ENCODE results near the gene PEAR1. TPM values are rescaled to one million over a fixed set of nuclear protein-coding genes. Genes with fewer than 3 reads are reported as not detected.
A peak's percentile ranks its signal among the peaks of the same experiment; 100 is the strongest.

The PEAR1 gene, protein sequence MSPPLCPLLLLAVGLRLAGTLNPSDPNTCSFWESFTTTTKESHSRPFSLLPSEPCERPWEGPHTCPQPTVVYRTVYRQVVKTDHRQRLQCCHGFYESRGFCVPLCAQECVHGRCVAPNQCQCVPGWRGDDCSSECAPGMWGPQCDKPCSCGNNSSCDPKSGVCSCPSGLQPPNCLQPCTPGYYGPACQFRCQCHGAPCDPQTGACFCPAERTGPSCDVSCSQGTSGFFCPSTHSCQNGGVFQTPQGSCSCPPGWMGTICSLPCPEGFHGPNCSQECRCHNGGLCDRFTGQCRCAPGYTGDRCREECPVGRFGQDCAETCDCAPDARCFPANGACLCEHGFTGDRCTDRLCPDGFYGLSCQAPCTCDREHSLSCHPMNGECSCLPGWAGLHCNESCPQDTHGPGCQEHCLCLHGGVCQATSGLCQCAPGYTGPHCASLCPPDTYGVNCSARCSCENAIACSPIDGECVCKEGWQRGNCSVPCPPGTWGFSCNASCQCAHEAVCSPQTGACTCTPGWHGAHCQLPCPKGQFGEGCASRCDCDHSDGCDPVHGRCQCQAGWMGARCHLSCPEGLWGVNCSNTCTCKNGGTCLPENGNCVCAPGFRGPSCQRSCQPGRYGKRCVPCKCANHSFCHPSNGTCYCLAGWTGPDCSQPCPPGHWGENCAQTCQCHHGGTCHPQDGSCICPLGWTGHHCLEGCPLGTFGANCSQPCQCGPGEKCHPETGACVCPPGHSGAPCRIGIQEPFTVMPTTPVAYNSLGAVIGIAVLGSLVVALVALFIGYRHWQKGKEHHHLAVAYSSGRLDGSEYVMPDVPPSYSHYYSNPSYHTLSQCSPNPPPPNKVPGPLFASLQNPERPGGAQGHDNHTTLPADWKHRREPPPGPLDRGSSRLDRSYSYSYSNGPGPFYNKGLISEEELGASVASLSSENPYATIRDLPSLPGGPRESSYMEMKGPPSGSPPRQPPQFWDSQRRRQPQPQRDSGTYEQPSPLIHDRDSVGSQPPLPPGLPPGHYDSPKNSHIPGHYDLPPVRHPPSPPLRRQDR
- total RNA-seq = not detected

DNA sequence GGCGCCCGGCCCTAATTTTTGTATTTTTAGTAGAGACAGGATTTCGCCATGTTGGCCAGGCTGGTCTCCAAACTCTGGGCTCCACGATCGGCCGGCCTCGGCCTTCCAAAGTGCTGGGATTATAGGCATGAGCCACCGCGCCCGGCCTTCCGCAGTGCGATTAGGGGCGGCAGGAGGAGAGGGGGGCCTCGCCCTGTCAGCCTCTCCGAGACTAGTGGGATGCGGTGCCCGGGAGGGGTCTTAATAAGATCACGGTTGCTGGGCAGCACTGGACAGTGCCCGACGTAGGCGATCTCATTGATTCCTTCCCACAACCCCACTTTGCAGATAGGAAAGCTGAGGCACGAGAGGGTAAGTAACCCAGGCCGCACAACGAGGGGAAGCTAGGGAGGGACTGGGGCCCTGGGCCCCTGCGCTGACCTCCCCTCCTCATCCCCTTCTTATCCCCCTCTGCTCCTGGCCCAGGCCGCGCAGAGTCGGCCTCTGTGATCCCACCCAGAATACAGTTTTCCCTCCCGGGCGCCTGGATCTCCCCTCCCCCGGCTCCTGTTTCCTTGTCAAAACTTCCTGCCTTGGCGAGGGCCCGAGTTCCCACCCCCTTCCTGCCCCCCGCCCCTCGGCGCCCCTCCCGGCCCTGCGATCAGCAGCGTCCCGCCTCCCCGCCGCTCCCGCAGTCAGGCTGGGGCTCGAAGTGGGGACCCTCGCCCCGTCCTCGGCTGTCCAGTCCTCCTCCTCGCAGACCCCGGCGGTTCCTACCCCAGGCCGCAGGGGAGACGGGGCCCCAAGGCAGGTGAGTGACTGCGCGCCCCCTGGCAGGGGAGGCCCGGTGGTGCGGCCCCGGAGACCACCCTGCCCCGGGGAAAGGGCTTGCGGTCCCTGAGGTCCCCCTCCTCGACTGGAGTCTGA lies at the start of gene PEAR1:
Gene PEAR1 (plus strand): TSS at position 671 of the 906 bp plus-strand sequence. CDS start 10,209 bp downstream, outside the sequence.
- peak within 1 kb of the TSS; percentile 58 for H3K4me3 Mint-ChIP-seq
- no peaks in the 10 kb centered on the region for H3K36me3 Mint-ChIP-seq (ENCODE audit: low read depth)
- ATAC-seq (replicated peaks) = no peak
- H3K27me3 Mint-ChIP-seq = peaks cover 30% of the 10 kb centered on the region
- H3K9me3 Mint-ChIP-seq = no peaks in the 10 kb centered on the region
- no peak within 1 kb of the TSS for H3K27ac Mint-ChIP-seq
- H3K4me1 Mint-ChIP-seq = peaks cover 1% of the 10 kb centered on the region

DNA sequence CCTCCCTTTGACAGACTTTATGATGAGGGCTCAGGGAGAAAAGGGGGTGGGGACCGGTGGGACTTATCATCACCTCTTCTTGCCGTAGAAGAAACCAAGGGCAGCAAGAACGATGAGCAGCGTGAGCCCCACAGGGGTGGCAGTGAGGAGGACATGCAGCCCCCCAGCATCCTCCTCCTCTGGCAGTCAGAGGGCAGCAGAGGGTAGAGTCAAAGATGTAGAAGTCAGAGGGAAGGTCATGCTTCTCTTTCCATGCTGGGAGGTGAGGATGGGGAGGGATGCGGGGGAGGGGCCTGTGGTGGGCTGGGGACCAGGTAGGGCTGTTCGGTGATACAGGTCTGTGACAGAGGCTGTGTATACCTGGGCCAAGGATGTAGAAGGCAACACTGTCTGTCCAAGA lies 49.4 kb upstream of the PEAR1 start:
- Mint-ChIP-seq H3K4me1 (peaks cover 6% of the 10 kb centered on the region), H3K27ac (no peak overlapping the region), H3K4me3 (peak overlapping the region; percentile 51), H3K27me3 (peaks cover 26% of the 10 kb centered on the region), H3K36me3 (ENCODE audit: low read depth) (no peaks in the 10 kb centered on the region), H3K9me3 (no peaks in the 10 kb centered on the region)
- no peak for ATAC-seq (replicated peaks)

DNA sequence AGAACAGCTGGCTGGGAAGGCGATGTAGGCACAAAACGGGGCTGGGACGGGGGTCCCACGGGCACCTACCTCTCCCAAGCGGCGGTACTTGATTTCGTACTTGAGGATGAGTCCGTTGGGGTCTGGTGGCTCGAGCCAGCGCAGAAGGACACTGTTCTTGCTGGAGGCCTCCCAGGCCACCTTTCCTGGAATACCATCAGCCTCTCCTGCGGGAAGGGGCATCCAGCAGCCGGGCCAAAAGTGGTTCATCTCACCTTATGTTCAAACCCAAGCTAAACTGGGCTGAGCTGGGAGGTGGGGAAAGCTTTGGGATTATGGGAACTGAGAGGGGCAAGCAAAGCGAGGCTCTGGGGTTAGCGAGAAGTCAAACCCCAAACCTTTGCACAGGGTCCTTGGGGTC lies 48.9 kb upstream of the PEAR1 start:
- no peak for ATAC-seq (replicated peaks)
- Mint-ChIP-seq H3K4me1 (peaks cover 6% of the 10 kb centered on the region), H3K27ac (no peak overlapping the region), H3K9me3 (no peaks in the 10 kb centered on the region), H3K36me3 (ENCODE audit: low read depth) (no peaks in the 10 kb centered on the region), H3K27me3 (peaks cover 25% of the 10 kb centered on the region), H3K4me3 (peak overlapping the region; percentile 51)

DNA sequence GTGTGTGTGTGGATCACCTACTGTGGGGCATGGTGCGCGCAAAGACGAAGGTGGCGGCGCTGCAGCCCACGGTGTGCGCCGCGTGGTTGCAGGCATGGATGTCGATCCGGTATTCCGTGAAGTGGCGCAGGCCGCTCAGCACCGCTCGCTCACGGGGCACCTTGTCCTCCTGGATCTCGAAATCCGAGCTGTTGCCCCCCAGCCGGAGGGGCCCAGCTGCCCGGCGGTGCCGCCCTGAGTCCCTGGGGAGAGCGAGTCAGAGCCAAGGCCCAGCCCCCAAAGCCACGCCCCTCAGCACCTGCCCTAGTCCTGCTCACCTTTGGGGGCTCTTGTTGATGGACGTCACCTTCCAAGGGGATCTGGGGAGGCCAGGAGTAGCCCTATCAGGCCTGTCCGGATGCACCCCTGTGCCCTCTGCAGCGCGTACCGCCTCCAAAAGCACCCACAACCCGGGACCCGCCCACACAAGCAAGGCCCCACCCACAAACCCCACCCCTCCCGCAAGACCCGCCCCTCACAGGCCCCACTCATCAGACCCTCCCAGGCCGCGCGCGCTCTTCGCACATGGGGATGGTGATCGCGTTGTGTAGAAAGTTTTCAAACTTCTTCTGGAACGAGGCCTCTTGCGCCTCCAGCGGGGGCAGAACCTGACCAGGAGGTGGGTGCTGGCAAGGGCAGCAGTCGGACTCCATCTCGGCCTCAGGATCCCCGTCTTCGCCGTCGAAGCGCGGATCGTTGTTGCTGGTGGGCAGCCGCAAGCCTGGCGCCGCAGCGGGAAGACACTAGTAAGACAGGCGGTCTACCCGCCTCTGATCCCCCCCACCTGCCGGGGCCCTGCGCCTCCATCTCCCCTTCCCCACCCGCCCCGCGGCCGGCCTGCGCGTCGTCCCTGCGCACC lies 48.2 kb upstream of the PEAR1 start:
- Mint-ChIP-seq H3K4me1 (peaks cover 6% of the 10 kb centered on the region), H3K9me3 (no peaks in the 10 kb centered on the region), H3K36me3 (ENCODE audit: low read depth) (no peaks in the 10 kb centered on the region), H3K27ac (no peak overlapping the region), H3K4me3 (peak overlapping the region; percentile 51), H3K27me3 (peaks cover 21% of the 10 kb centered on the region)
- ATAC-seq (replicated peaks) = peak; percentile 37

DNA sequence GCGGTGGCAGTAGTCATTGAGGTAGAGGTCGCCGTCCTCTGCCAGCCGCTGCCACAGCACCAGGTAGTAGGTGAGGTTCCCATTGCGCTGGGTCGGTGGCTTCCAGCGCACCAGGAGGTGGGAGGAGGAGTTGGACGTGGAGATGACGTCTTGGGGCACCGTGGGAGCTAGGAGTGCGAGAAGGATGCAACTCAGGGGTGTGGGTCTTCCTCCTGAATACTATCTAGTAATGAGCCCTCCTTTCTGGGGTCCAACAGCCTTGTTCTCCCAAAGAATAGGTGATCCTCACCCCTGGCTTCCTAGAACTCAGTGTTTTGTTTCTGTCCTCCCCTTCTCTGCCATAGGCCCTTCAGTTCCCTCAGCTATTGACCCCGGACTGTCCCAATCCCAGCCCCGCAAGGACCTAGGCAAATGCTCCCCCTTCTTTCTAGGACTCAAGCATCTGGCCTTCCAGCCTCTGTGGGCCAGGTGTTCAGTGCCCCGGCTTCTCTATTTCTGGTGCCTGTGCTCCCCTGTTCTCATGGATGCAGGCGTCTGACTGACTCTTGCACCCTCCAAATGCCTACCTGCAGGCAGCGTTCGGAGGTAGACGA lies 47.5 kb upstream of the PEAR1 start:
- peak overlapping the region; percentile 51 for H3K4me3 Mint-ChIP-seq
- no peak for ATAC-seq (replicated peaks)
- peaks cover 19% of the 10 kb centered on the region for H3K27me3 Mint-ChIP-seq
- no peaks in the 10 kb centered on the region for H3K9me3 Mint-ChIP-seq
- no peak overlapping the region for H3K27ac Mint-ChIP-seq
- H3K36me3 Mint-ChIP-seq (ENCODE audit: low read depth) = no peaks in the 10 kb centered on the region
- peaks cover 6% of the 10 kb centered on the region for H3K4me1 Mint-ChIP-seq

DNA sequence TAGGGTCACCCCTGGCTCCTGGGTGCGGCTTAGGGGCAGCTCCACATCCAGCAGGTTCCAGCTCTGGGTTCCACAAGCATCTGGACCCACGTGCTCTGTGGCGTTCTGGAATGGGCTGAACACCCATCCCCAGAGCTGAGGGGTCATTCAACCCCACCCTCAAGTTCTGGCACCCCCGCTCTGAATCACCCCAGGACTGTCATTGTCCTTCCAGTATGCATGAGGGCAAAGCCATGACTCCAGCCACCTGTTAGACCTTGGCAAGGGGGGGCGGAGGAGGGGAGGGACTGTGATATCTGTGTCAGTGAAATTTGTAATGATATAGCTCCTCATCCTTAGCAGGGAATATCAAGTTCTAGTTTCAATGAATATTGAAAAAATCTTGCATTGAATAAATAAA lies 46.9 kb upstream of the PEAR1 start:
- H3K4me3 Mint-ChIP-seq = no peak overlapping the region
- H3K9me3 Mint-ChIP-seq = no peaks in the 10 kb centered on the region
- no peak overlapping the region for H3K27ac Mint-ChIP-seq
- no peak for ATAC-seq (replicated peaks)
- peaks cover 6% of the 10 kb centered on the region for H3K4me1 Mint-ChIP-seq
- H3K36me3 Mint-ChIP-seq (ENCODE audit: low read depth) = no peaks in the 10 kb centered on the region
- peaks cover 18% of the 10 kb centered on the region for H3K27me3 Mint-ChIP-seq

DNA sequence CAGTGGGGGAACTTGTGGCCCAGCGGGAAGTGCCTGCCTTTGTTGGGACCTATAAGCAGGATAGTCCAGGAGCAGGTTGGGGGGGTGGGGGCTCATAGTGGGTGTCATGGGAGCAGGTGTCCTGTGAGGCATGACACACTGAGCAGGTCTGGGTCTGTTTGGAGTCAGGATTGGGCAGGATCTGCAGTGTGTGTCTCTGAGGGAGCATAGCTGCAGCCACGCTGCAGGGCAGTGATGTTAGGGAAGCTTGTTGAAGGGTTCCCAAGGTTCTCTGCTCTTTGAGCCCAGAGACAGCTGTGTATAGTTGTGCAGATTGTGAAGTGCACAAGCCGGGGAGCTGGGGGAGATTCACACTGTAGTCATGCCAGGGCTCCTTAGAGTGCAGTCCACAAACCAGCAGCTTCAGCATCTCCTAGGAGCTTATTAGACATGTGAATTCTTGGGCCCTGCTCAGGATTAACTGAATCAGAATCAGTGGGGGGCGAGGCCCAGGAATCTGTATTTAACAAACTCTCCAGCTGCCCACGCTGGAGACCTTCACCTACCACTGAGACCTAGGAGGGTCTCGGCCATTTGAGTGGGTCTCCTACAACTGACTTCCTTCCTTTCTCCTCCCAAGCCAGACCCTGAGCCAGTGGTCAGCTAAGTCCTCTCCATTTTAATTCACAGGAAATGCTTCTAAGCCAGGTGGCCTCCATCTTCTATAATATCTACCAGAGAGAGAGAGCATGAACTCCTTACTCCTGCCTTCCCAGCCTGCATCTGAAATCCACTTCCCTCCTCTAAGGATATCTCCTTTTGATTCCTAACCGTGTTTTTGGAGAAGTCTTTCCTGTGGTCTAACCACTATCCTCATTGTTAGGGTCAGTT lies 45.7 kb upstream of the PEAR1 start:
- Mint-ChIP-seq H3K27me3 (peaks cover 10% of the 10 kb centered on the region), H3K4me1 (peaks cover 6% of the 10 kb centered on the region), H3K9me3 (no peaks in the 10 kb centered on the region), H3K36me3 (ENCODE audit: low read depth) (no peaks in the 10 kb centered on the region), H3K4me3 (peak overlapping the region; percentile 68), H3K27ac (no peak overlapping the region)
- ATAC-seq (replicated peaks) = no peak

DNA sequence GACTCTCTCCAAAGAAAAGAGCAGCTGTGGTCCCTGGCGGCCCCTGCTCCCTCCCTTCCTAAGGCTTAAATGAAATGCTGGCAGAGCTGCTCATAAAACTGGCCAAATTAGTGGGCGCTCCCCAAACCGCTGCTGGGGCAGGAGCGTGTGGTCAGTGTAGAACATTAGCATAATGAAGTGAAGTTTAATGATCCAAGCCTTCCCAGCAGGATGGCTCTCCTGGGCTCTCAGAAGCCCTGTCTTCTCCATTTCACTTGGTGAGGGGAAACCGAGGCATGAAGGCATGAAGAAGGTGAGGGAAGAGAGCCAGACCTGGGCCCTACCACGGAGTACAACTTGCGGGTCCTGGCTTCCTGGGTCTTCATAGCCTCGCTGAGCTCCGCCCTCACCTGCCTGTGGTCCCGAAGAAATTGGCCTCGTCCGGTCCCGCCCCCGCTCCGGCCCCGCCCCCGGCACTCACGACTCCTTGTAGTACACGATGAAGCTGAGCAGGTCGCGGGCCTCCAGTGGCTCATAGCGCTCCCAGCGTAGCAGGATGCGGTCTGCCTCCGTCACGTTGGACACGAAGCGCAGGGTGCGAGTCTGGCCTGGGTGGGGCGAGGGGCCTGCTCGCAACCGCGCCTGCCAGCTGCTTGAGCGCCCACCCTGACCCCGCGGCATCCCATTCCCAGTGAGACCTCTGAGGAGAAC lies 44.9 kb upstream of the PEAR1 start:
- peaks cover 8% of the 10 kb centered on the region for H3K27me3 Mint-ChIP-seq
- no peaks in the 10 kb centered on the region for H3K36me3 Mint-ChIP-seq (ENCODE audit: low read depth)
- H3K9me3 Mint-ChIP-seq = no peaks in the 10 kb centered on the region
- H3K4me1 Mint-ChIP-seq = peaks cover 6% of the 10 kb centered on the region
- peak; percentile 89 for ATAC-seq (replicated peaks)
- peak overlapping the region; percentile 68 for H3K4me3 Mint-ChIP-seq
- H3K27ac Mint-ChIP-seq = peak overlapping the region; percentile 65

DNA sequence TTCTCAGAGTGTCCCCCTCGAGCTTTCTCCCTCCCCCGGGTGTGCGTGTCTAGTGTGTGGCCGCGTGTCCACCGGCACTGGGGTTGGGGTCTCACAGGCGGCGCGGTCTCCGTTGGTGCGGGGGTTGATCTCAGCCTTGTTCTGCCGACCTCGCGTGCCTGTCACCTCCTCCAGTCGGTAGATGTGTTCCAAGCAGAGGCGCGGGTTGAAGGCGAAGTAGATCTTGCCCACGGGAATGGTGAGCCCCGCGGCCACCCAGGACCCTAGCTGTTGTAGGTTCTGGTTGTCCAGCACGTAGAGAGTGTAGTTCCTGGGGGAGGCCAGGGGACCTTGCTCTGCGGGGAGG lies 44.4 kb upstream of the PEAR1 start:
- no peaks in the 10 kb centered on the region for H3K9me3 Mint-ChIP-seq
- H3K36me3 Mint-ChIP-seq (ENCODE audit: low read depth) = no peaks in the 10 kb centered on the region
- H3K4me1 Mint-ChIP-seq = peaks cover 6% of the 10 kb centered on the region
- H3K27me3 Mint-ChIP-seq = peaks cover 4% of the 10 kb centered on the region
- ATAC-seq (replicated peaks) = peak; percentile 2
- peak overlapping the region; percentile 65 for H3K27ac Mint-ChIP-seq
- peak overlapping the region; percentile 68 for H3K4me3 Mint-ChIP-seq

DNA sequence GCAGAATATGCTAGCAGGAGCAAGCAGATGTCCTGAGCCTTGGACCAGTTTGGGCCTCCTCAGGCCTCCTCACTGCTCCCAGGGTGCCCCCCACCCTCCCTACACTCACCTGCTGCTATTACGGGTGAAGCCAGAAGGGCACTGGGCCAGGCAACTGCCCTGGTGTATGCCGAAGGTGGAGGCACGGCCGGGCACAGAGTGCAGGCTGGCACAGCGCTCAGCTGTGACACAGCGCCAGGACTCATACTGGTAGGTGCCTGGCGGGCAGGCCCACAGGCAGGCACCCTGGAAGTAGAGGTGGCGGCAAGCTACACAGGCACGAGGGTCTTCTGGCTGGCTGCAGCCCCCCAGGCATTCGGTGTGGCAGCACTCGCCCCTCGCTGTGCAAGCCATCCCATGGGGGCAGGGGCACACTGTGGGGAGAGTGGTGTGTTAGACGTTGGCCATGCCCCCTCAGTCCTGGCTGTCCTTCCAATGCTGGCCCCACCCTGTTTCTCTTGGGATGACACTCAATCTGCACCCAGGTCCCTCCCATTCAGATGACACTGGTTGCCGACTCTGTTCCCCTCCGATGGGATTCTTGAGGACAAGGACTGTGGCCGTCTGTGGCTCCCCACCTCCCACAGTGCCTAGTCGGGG lies 41.6 kb upstream of the PEAR1 start:
- H3K4me3 Mint-ChIP-seq = no peak overlapping the region
- peaks cover 6% of the 10 kb centered on the region for H3K4me1 Mint-ChIP-seq
- ATAC-seq (replicated peaks) = no peak
- H3K36me3 Mint-ChIP-seq (ENCODE audit: low read depth) = no peaks in the 10 kb centered on the region
- no peak overlapping the region for H3K27ac Mint-ChIP-seq
- H3K27me3 Mint-ChIP-seq = peaks cover 7% of the 10 kb centered on the region
- no peaks in the 10 kb centered on the region for H3K9me3 Mint-ChIP-seq

DNA sequence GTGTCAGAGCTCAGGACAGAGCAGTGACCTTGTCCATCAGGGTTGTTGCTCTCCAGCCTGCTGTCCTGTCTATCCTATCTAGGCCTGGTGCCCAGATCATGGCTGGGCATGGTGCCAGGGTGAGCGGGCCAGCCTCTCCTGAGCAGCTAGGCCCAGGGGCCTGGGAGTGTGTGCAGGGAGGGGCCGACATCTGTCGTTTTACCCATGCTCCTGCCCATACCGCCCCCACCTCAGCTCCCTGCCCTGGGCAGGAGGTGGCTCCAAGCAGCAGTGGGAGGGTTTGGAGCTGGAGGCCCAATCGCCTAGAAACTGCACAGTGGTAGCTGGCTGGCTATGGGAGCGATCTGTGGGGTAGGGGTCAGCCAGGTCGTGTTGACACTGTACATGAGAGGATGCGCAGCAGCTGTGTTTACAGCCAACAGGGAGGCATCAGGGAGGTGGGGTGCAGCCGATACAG lies 41.1 kb upstream of the PEAR1 start:
- peaks cover 6% of the 10 kb centered on the region for H3K4me1 Mint-ChIP-seq
- H3K9me3 Mint-ChIP-seq = no peaks in the 10 kb centered on the region
- H3K27ac Mint-ChIP-seq = no peak overlapping the region
- ATAC-seq (replicated peaks) = no peak
- peaks cover 5% of the 10 kb centered on the region for H3K27me3 Mint-ChIP-seq
- no peak overlapping the region for H3K4me3 Mint-ChIP-seq
- H3K36me3 Mint-ChIP-seq (ENCODE audit: low read depth) = no peaks in the 10 kb centered on the region
